HEK293 (cell line): Measurements from ENCODE around the gene PARD3.

Experiments used
- CTCF ChIA-PET: fragments of 350-600 bp; formaldehyde crosslinking; extraction: SDS; loops from one replicate; lab custom pipeline; 2021; ENCODE audit warnings: antibody characterized with exemption; lab: Yijun Ruan, JAX
- POLR2A ChIA-PET: fragments of 300-600 bp; formaldehyde crosslinking; extraction: SDS; loops from one replicate; lab custom pipeline; 2020; ENCODE audit warnings: antibody characterized with exemption, inconsistent platforms; lab: Yijun Ruan, JAX
- H3K27ac ChIP-seq: fragments of 200-500 bp; sonication (Bioruptor generic); 2 replicates; pipeline ENCODE4 v1.5.1; 2014; ENCODE audit warnings: low read depth, low read length, control low read depth, inconsistent platforms; ENCODE audit errors: extremely low read depth
- H3K36me3 ChIP-seq, 2 experiments: fragments of 200-500 bp in 1 of 2; sonication (Bioruptor generic) in 1 of 2; 1 replicate in 1 of 2; 2 replicates in 1 of 2; pipeline ENCODE4 v1.5.1; 2014 to 2017; ENCODE audit warnings: inconsistent platforms in 2 of 2, low read length in 2 of 2; ENCODE audit not compliant: control insufficient read depth in 2 of 2, insufficient read depth in 1 of 2
- H3K4me1 ChIP-seq: fragments of 200-500 bp; sonication (Bioruptor generic); 2 replicates; pipeline ENCODE4 v1.5.1; 2014; ENCODE audit warnings: mild to moderate bottlenecking, low read length, inconsistent platforms; ENCODE audit not compliant: control insufficient read depth, insufficient read depth
- H3K4me3 ChIP-seq: 2 replicates; pipeline ENCODE4 v1.5.1; 2011; ENCODE audit warnings: low read depth, mild to moderate bottlenecking, control low read depth, low read length, moderate library complexity
- H3K9me3 ChIP-seq: fragments of 200-500 bp; sonication (Bioruptor generic); 2 replicates; pipeline ENCODE4 v1.5.1; 2014; ENCODE audit warnings: low read depth, low read length, inconsistent platforms; ENCODE audit not compliant: control insufficient read depth, insufficient read depth
- GFI1B ChIP-seq: fragments of 450-650 bp; formaldehyde crosslinking; IDR thresholded peaks from 2 replicates; pipeline ENCODE4 v1.5.1; 2016; ENCODE audit warnings: missing biosample characterization, missing genetic modification characterization
- GLIS1 ChIP-seq: fragments of 450-650 bp; formaldehyde crosslinking; IDR thresholded peaks from 2 replicates; pipeline ENCODE4 v1.5.1; 2016; ENCODE audit warnings: missing biosample characterization, missing genetic modification characterization
- KLF16 ChIP-seq: fragments of 450-650 bp; formaldehyde crosslinking; IDR thresholded peaks from 2 replicates; pipeline ENCODE4 v1.5.1; 2017; ENCODE audit warnings: missing biosample characterization, missing genetic modification characterization
- KLF9 ChIP-seq: fragments of 450-650 bp; formaldehyde crosslinking; IDR thresholded peaks from 2 replicates; pipeline ENCODE4 v1.5.1; 2016; ENCODE audit warnings: missing biosample characterization, missing genetic modification characterization, low read depth
- TSHZ1 ChIP-seq: fragments of 450-650 bp; formaldehyde crosslinking; IDR thresholded peaks from 2 replicates; pipeline ENCODE4 v1.5.1; 2016; ENCODE audit warnings: missing biosample characterization, missing genetic modification characterization, borderline replicate concordance
- ZNF114 ChIP-seq: fragments of 450-650 bp; formaldehyde crosslinking; IDR thresholded peaks from 2 replicates; pipeline ENCODE4 v1.5.0; 2017; ENCODE audit warnings: missing biosample characterization, missing genetic modification characterization
- ZNF140 ChIP-seq: fragments of 450-650 bp; formaldehyde crosslinking; IDR thresholded peaks from 2 replicates; pipeline ENCODE4 v1.5.1; 2016; ENCODE audit warnings: missing biosample characterization, missing genetic modification characterization
- ZNF2 ChIP-seq: fragments of 450-650 bp; formaldehyde crosslinking; IDR thresholded peaks from 2 replicates; pipeline ENCODE4 v1.5.1; 2016; ENCODE audit warnings: missing biosample characterization, missing genetic modification characterization
- ZNF274 ChIP-seq, 2 experiments: fragments of 200-500 bp in 1 of 2; fragments of 450-650 bp in 1 of 2; sonication (Bioruptor generic) in 1 of 2; formaldehyde crosslinking in 1 of 2; IDR thresholded peaks; 2 replicates each; pipeline versions ENCODE4 v1.5.1 to v1.6.1; 2014 to 2016; ENCODE audit warnings: borderline replicate concordance in 1 of 2, inconsistent platforms in 1 of 2, low read length in 1 of 2, missing biosample characterization in 1 of 2, missing genetic modification characterization in 1 of 2
- ZNF292 ChIP-seq: fragments of 450-650 bp; formaldehyde crosslinking; IDR thresholded peaks from 2 replicates; pipeline ENCODE4 v1.5.1; 2016; ENCODE audit warnings: low read depth, missing biosample characterization, missing genetic modification characterization, borderline replicate concordance
- ZNF335 ChIP-seq: fragments of 450-650 bp; formaldehyde crosslinking; conservative IDR thresholded peaks from 2 replicates; pipeline ENCODE4 v1.5.1; 2016; ENCODE audit warnings: missing biosample characterization, missing genetic modification characterization
- ZNF341 ChIP-seq: fragments of 450-650 bp; formaldehyde crosslinking; IDR thresholded peaks from 2 replicates; pipeline ENCODE4; 2016; ENCODE audit warnings: low read depth, missing biosample characterization, missing genetic modification characterization
- ZNF354C ChIP-seq: fragments of 450-650 bp; formaldehyde crosslinking; IDR thresholded peaks from 2 replicates; pipeline ENCODE4 v1.5.1; 2016; ENCODE audit warnings: missing biosample characterization, missing genetic modification characterization, low read depth, borderline replicate concordance
- ZNF501 ChIP-seq: fragments of 450-650 bp; formaldehyde crosslinking; IDR thresholded peaks from 2 replicates; pipeline ENCODE4 v1.5.1; 2016; ENCODE audit warnings: missing biosample characterization, missing genetic modification characterization
- ZNF621 ChIP-seq: fragments of 450-650 bp; formaldehyde crosslinking; IDR thresholded peaks from 2 replicates; pipeline ENCODE4 v1.5.1; 2017; ENCODE audit warnings: missing biosample characterization, missing genetic modification characterization
- ZNF658 ChIP-seq: fragments of 450-650 bp; formaldehyde crosslinking; IDR thresholded peaks from 2 replicates; pipeline ENCODE4; 2016; ENCODE audit warnings: missing biosample characterization, missing genetic modification characterization
- ZNF76 ChIP-seq: fragments of 450-650 bp; formaldehyde crosslinking; IDR thresholded peaks from 2 replicates; pipeline ENCODE4; 2016; ENCODE audit warnings: low read depth, missing biosample characterization, missing genetic modification characterization, borderline replicate concordance
- ZNF777 ChIP-seq: fragments of 450-650 bp; formaldehyde crosslinking; IDR thresholded peaks from 2 replicates; pipeline ENCODE4 v1.5.1; 2017; ENCODE audit warnings: missing biosample characterization, missing genetic modification characterization, borderline replicate concordance
- ZNF785 ChIP-seq: fragments of 450-650 bp; formaldehyde crosslinking; IDR thresholded peaks from 2 replicates; pipeline ENCODE4 v1.5.1; 2016; ENCODE audit warnings: missing biosample characterization, missing genetic modification characterization
- TF ChIP-seq, protein P1 (sequence below): fragments of 450-650 bp; formaldehyde crosslinking; IDR thresholded peaks from 2 replicates; pipeline ENCODE4 v1.5.1; 2016; ENCODE audit warnings: missing biosample characterization, missing genetic modification characterization
- TF ChIP-seq, protein P2 (sequence below): fragments of 450-650 bp; formaldehyde crosslinking; IDR thresholded peaks from 2 replicates; pipeline ENCODE4 v1.5.1; 2016; ENCODE audit warnings: missing biosample characterization, missing genetic modification characterization

PARD3 gene

GRCh38 chr10:34206935-34207268 lies 608.2 kb downstream of the PARD3 start:
- 0 out of 2 replicates have a peak, but pooled peaks cover 4% of the 10 kb centered on the region for H3K4me1 ChIP-seq
- no peak overlapping the region for H3K27ac ChIP-seq
- no peak overlapping the region for H3K4me3 ChIP-seq
- no peaks in the 10 kb centered on the region for H3K9me3 ChIP-seq
- H3K36me3 ChIP-seq, result no peaks in the 10 kb centered on the region
- CTCF ChIA-PET, result interaction anchor here (0.8 kb wide), 1 partner anchor 1174 kb away, joined by 4 read pairs; no protein-coding TSS in a partner anchor
- TF ChIP-seq ZNF501 (tag by site-specific recombination) (no peak), ZNF274 (IDR thresholded peaks at IDR 0.05; ENCODE audit: low read length) (no peak), ZNF274 (tag by site-specific recombination; IDR thresholded peaks at IDR 0.05; ENCODE audit: borderline replicate concordance) (no peak), ZNF114 (tag by site-specific recombination) (no peak), ZNF777 (tag by site-specific recombination) (no peak), KLF16 (tag by site-specific recombination) (no peak)
- TF ChIP-seq, protein P1, sequence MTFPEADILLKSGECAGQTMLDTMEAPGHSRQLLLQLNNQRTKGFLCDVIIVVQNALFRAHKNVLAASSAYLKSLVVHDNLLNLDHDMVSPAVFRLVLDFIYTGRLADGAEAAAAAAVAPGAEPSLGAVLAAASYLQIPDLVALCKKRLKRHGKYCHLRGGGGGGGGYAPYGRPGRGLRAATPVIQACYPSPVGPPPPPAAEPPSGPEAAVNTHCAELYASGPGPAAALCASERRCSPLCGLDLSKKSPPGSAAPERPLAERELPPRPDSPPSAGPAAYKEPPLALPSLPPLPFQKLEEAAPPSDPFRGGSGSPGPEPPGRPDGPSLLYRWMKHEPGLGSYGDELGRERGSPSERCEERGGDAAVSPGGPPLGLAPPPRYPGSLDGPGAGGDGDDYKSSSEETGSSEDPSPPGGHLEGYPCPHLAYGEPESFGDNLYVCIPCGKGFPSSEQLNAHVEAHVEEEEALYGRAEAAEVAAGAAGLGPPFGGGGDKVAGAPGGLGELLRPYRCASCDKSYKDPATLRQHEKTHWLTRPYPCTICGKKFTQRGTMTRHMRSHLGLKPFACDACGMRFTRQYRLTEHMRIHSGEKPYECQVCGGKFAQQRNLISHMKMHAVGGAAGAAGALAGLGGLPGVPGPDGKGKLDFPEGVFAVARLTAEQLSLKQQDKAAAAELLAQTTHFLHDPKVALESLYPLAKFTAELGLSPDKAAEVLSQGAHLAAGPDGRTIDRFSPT (tag by site-specific recombination), result no peak
- TF ChIP-seq, protein P2, sequence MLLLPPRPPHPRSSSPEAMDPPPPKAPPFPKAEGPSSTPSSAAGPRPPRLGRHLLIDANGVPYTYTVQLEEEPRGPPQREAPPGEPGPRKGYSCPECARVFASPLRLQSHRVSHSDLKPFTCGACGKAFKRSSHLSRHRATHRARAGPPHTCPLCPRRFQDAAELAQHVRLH (tag by site-specific recombination), result no peak
- POLR2A ChIA-PET, result no interaction called here

DNA sequence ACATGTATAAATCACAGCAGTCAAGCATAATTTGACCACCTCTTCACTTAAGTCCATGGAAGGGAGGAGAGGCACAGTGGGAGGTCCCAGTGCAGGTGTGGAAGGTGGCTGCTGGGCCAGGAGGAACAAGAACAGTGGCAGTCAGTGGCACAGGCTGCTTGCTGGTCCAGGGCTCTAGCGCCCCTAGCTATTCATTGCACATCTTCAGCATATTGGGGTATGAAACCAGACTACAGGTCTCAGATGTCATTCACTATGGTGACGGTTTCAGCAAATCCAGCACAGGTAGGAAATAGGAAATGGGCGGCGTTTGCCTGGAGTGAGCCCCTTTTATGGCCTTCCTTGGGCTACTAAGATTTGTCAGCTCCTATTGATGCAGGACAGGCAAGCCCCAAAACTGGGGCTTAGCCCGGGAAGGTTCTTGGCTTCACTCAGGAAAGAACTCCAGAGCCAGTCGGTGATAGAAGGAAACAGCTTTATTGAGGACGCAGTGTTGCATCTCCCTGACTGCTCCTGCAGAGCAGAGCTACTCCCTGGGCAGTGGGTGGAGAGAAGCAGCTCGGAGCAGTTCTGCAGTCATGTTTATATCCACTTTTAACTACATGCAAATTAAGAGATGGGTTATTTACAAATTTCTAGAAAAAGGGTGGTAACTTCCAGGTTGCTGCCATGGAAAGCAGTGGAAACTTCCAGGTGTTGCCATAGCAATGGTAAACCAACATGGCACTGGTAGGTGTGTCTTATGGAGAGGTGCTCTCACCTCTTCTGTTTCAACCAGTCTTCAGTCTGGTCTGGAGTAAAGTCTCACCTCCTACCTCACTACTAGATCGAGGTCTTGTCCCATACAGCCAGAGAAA lies 608.8 kb downstream of the PARD3 start:
- H3K27ac ChIP-seq, result no peak overlapping the region
- H3K4me1 ChIP-seq, result 0 out of 2 replicates have a peak, but pooled peaks cover 4% of the 10 kb centered on the region
- no peaks in the 10 kb centered on the region for H3K36me3 ChIP-seq
- POLR2A ChIA-PET, result no interaction called here
- H3K9me3 ChIP-seq, result no peaks in the 10 kb centered on the region
- TF ChIP-seq ZNF341 (tag by site-specific recombination) (no peak), ZNF785 (no peak), ZNF292 (tag by site-specific recombination) (no peak), ZNF2 (tag by site-specific recombination) (no peak), ZNF140 (tag by site-specific recombination) (no peak), ZNF621 (tag by site-specific recombination) (no peak), ZNF76 (no peak), GFI1B (no peak)
- TF ChIP-seq, all 188 proteins: peak for 0
- CTCF ChIA-PET, result interaction anchor here (0.7 to 0.8 kb wide), 2 partner anchors 45 to 1174 kb away, joined by 3 to 4 read pairs; no protein-coding TSS in a partner anchor
- H3K4me3 ChIP-seq, result no peak overlapping the region

DNA sequence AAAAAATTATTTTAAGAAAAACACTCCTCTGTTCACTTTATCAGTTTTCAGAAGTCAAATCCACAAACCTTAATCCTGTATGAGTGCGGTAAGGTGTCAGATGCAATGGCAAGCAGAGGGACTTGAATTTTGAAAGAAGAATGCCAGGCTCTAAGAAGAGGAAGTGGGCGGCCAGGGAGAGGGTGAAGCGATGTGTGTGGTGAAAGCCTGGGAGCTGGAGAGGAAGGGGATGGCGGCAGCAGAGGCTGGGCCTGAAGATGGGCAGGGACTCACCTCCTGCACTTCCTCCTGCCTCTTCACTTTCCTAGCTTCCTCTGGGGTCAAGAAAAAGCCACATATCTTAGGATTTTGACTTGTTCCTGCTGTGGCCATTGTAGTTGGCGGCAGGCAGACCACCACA lies 609.6 kb downstream of the PARD3 start:
- no peaks in the 10 kb centered on the region for H3K9me3 ChIP-seq
- 0 out of 2 replicates have a peak, but pooled peaks cover 4% of the 10 kb centered on the region for H3K4me1 ChIP-seq
- no peak overlapping the region for H3K4me3 ChIP-seq
- CTCF ChIA-PET, result no interaction called here
- no peak overlapping the region for H3K27ac ChIP-seq
- no peaks in the 10 kb centered on the region for H3K36me3 ChIP-seq
- POLR2A ChIA-PET, result no interaction called here
- TF ChIP-seq ZNF354C (tag by site-specific recombination) (no peak), ZNF658 (tag by site-specific recombination) (no peak), KLF9 (tag by site-specific recombination) (no peak), GLIS1 (tag by site-specific recombination) (no peak), TSHZ1 (tag by site-specific recombination) (no peak), ZNF335 (tag by site-specific recombination) (no peak)
